GM23248 (cell line): Measurements from ENCODE around the gene DMTF1.

ENCODE experiments used
- EZH2 ChIP-seq: fragments of 200-600 bp; sonication (generic); IDR thresholded peaks from 2 replicates; pipeline ENCODE4 v1.6.1; 2018; ENCODE audit warnings: antibody characterized with exemption, mild to moderate bottlenecking; ENCODE audit not compliant: insufficient read depth, poor library complexity, severe bottlenecking
- EZH2phosphoT487 ChIP-seq: fragments of 200-600 bp; sonication (generic); IDR thresholded peaks from 2 replicates; pipeline ENCODE4 v1.6.1; 2018; ENCODE audit warnings: antibody characterized with exemption, moderate library complexity, mild to moderate bottlenecking, low read depth; ENCODE audit not compliant: insufficient read depth

- TF ChIP-seq EZH2 = no peak
- TF ChIP-seq EZH2phosphoT487 = no peak
Measured at GRCh38 chr7:87154166-87154565, 1.9 kb downstream of the DMTF1 start.
